Peyer's patch (tissue), 4 donors: Measurements from ENCODE around the gene GTF3C1. TPM values are rescaled to one million over a fixed set of nuclear protein-coding genes. Genes with fewer than 3 reads are reported as not detected.

ENCODE experiments used
- DNase-seq, 3 donors: peaks; one replicate each; pipeline ENCODE4 v3.0.0-alpha.2; 2017 to 2019
- H3K27ac ChIP-seq, 4 donors: fragments of 200-600 bp; sonication (generic); one replicate each; pipeline ENCODE4 v1.5.1; 2016 to 2019
- H3K27me3 ChIP-seq, 2 donors: fragments of 200-600 bp; sonication (generic); one replicate each; pipeline ENCODE4 v1.5.1; 2019
- H3K36me3 ChIP-seq, 3 donors: fragments of 200-600 bp; sonication (generic); one replicate each; pipeline ENCODE4 v1.5.1; 2016 to 2019
- H3K4me1 ChIP-seq, 4 donors: fragments of 200-600 bp; sonication (generic); one replicate each; pipeline ENCODE4 v1.5.1; 2016 to 2019
- H3K4me3 ChIP-seq, 4 donors: fragments of 200-600 bp; sonication (generic); 1 replicate in 3 of 4; 2 replicates in 1 of 4; pipeline ENCODE4 v1.5.1; 2016 to 2019; ENCODE audit warnings: mild to moderate bottlenecking in 1 of 4
- H3K9me3 ChIP-seq, 4 donors: fragments of 200-600 bp; sonication (generic); one replicate each; pipeline ENCODE4 v1.5.1; 2016 to 2019; ENCODE audit warnings: mild to moderate bottlenecking in 1 of 4
- CTCF ChIP-seq, 6 experiments: fragments of 450-650 bp in 4 of 6; fragments of 200-600 bp in 2 of 6; sonication (generic) in 1 of 6; IDR thresholded peaks; one replicate each; pipeline ENCODE4 v1.5.1; 2017 to 2019; ENCODE audit warnings: antibody characterized with exemption in 6 of 6, mild to moderate bottlenecking in 3 of 6, moderate library complexity in 1 of 6
- POLR2A ChIP-seq, 2 donors: fragments of 450-650 bp; IDR thresholded peaks; one replicate each; pipeline ENCODE4 v1.5.1; 2017; ENCODE audit warnings: antibody characterized with exemption in 2 of 2, mild to moderate bottlenecking in 2 of 2, moderate library complexity in 2 of 2
- total RNA-seq, 4 donors: library from RNA; depleted of rRNA; stranded (reverse); fragments of >200 nt; gene quantifications; one replicate each; pipeline ENCODE4 v1.1.0, GENCODE V29; 2016

GTF3C1 gene
- total RNA-seq, 4 donors from 2014 or later: 49.6 to 80.1 (median 73.0) TPM

- Histone ChIP-seq H3K27me3 (no peaks in the 10 kb centered on the region), H3K4me3 (no peak overlapping the region), H3K4me1 (no peaks in the 10 kb centered on the region), H3K36me3 (peaks cover 0 to 31% (median 0%) of the 10 kb centered on the region in 3 donors), H3K27ac (no peak overlapping the region), H3K9me3 (no peaks in the 10 kb centered on the region)
- no peak for TF ChIP-seq CTCF (IDR thresholded peaks at IDR 0.05)
- TF ChIP-seq POLR2A (IDR thresholded peaks at IDR 0.05): no peak
- DNase-seq: no peak
Observed at GRCh38 chr16:27517664-27518063, 32.0 kb downstream of the GTF3C1 start.

GRCh38 chr16:27516365-27516764, 33.3 kb downstream of the GTF3C1 start:
- TF ChIP-seq CTCF (IDR thresholded peaks at IDR 0.05): no peak
- Histone ChIP-seq H3K36me3 (peaks cover 0 to 37% (median 0%) of the 10 kb centered on the region in 3 donors), H3K27ac (no peak overlapping the region)

GRCh38 chr16:27515874-27516353, 33.8 kb downstream of the GTF3C1 start:
- Histone ChIP-seq H3K4me1 (no peaks in the 10 kb centered on the region), H3K27ac (no peak overlapping the region), H3K36me3 (peaks cover 0 to 41% (median 0%) of the 10 kb centered on the region in 3 donors), H3K4me3 (no peak overlapping the region), H3K27me3 (no peaks in the 10 kb centered on the region), H3K9me3 (no peaks in the 10 kb centered on the region)
- DNase-seq: no peak
- TF ChIP-seq CTCF (IDR thresholded peaks at IDR 0.05) (peak in 4 of 6 experiments; percentile 35 to 40 (median 38)), POLR2A (IDR thresholded peaks at IDR 0.05) (no peak)

More at GRCh38 chr16:27516365-27516764, 33.3 kb downstream of the GTF3C1 start:
- H3K4me3 ChIP-seq: no peak overlapping the region
- DNase-seq: no peak
- H3K27me3 ChIP-seq: no peaks in the 10 kb centered on the region
- no peaks in the 10 kb centered on the region for H3K9me3 ChIP-seq
- H3K4me1 ChIP-seq: no peaks in the 10 kb centered on the region

GRCh38 chr16:27514806-27515205, 34.9 kb downstream of the GTF3C1 start:
- H3K27me3 ChIP-seq: no peaks in the 10 kb centered on the region
- H3K4me1 ChIP-seq: no peaks in the 10 kb centered on the region
- peaks cover 0 to 52% (median 0%) of the 10 kb centered on the region in 3 donors for H3K36me3 ChIP-seq
- no peak overlapping the region for H3K4me3 ChIP-seq
- TF ChIP-seq POLR2A (IDR thresholded peaks at IDR 0.05): no peak
- no peak for TF ChIP-seq CTCF (IDR thresholded peaks at IDR 0.05)
- H3K9me3 ChIP-seq: no peaks in the 10 kb centered on the region
- H3K27ac ChIP-seq: no peak overlapping the region
- DNase-seq: no peak

GRCh38 chr16:27511657-27512448, 37.9 kb downstream of the GTF3C1 start:
- Histone ChIP-seq H3K27ac (no peak overlapping the region), H3K36me3 (peaks cover 0 to 61% (median 0%) of the 10 kb centered on the region in 3 donors), H3K9me3 (no peaks in the 10 kb centered on the region), H3K27me3 (no peaks in the 10 kb centered on the region), H3K4me1 (no peaks in the 10 kb centered on the region), H3K4me3 (no peak overlapping the region)
- no peak for DNase-seq
- TF ChIP-seq POLR2A (IDR thresholded peaks at IDR 0.05) (no peak), CTCF (IDR thresholded peaks at IDR 0.05) (no peak)
